Trophoblast cell (in vitro differentiated cells and primary cell): ENCODE data around the gene MRPL41.
"Not testable (repeated sequence)": the region's sequence is repeated elsewhere in the genome, so short reads cannot be mapped to it uniquely, and the experiment has no call there.

Experiments
- DNase-seq, 2 donors: peaks; one replicate each; pipeline ENCODE4 v3.0.0-alpha.2; 2016
- H2AFZ ChIP-seq: 2 replicates; pipeline ENCODE4 v1.6.1; 2013; ENCODE audit warnings: low read length, moderate library complexity, mild to moderate bottlenecking; ENCODE audit not compliant: insufficient read depth, poor library complexity
- H2AK5ac ChIP-seq: 2 replicates; pipeline ENCODE4 v1.6.1; 2013; ENCODE audit warnings: mild to moderate bottlenecking, low read length
- H2BK120ac ChIP-seq: 2 replicates; pipeline ENCODE4 v1.6.1; 2013; ENCODE audit warnings: low read length, mild to moderate bottlenecking, moderate library complexity; ENCODE audit not compliant: insufficient read depth, poor library complexity
- H2BK12ac ChIP-seq: 2 replicates; pipeline ENCODE4 v1.6.1; 2013; ENCODE audit warnings: mild to moderate bottlenecking, low read length, moderate library complexity
- H2BK5ac ChIP-seq: 2 replicates; pipeline ENCODE4 v1.6.1; 2013; ENCODE audit warnings: low read length, low read depth, moderate library complexity, mild to moderate bottlenecking; ENCODE audit not compliant: poor library complexity
- H3K14ac ChIP-seq: 2 replicates; pipeline ENCODE4 v1.6.1; 2013; ENCODE audit warnings: mild to moderate bottlenecking, low read length
- H3K18ac ChIP-seq: 2 replicates; pipeline ENCODE4 v1.6.1; 2013; ENCODE audit warnings: mild to moderate bottlenecking, low read length
- H3K23ac ChIP-seq: 2 replicates; pipeline ENCODE4 v1.6.1; 2013; ENCODE audit warnings: low read length
- H3K27ac ChIP-seq: 2 replicates; pipeline ENCODE4 v1.5.1; 2013; ENCODE audit warnings: low read depth, mild to moderate bottlenecking, inconsistent platforms, low read length, moderate library complexity
- H3K27me3 ChIP-seq: 2 replicates; pipeline ENCODE4 v1.6.1; 2013; ENCODE audit warnings: inconsistent platforms, mild to moderate bottlenecking, low read length, moderate library complexity; ENCODE audit not compliant: insufficient read depth
- H3K36me3 ChIP-seq, 2 experiments: 1 replicate in 1 of 2; 2 replicates in 1 of 2; pipeline ENCODE4 v1.6.1; 2013; ENCODE audit warnings: low read length in 2 of 2, mild to moderate bottlenecking in 2 of 2, moderate library complexity in 1 of 2; ENCODE audit not compliant: insufficient read depth in 2 of 2, control insufficient read depth in 1 of 2
- H3K4ac ChIP-seq: 2 replicates; pipeline ENCODE4 v1.6.1; 2013; ENCODE audit warnings: low read depth, mild to moderate bottlenecking, low read length, moderate library complexity
- H3K4me1 ChIP-seq, 2 experiments: 1 replicate in 1 of 2; 2 replicates in 1 of 2; pipeline ENCODE4 v1.6.1; 2013; ENCODE audit warnings: low read length in 2 of 2, mild to moderate bottlenecking in 2 of 2, moderate library complexity in 1 of 2; ENCODE audit not compliant: insufficient read depth in 2 of 2, control insufficient read depth in 1 of 2
- H3K4me2 ChIP-seq: 2 replicates; pipeline ENCODE4 v1.6.1; 2013; ENCODE audit warnings: inconsistent platforms, mild to moderate bottlenecking, low read length, moderate library complexity
- H3K4me3 ChIP-seq: 2 replicates; pipeline ENCODE4 v1.5.1; 2013; ENCODE audit warnings: mild to moderate bottlenecking, low read depth, low read length, inconsistent platforms
- H3K79me1 ChIP-seq: one replicate; pipeline ENCODE4 v1.6.1; 2013; ENCODE audit warnings: low read length
- H3K79me2 ChIP-seq: 2 replicates; pipeline ENCODE4 v1.6.1; 2013; ENCODE audit warnings: low read length, mild to moderate bottlenecking; ENCODE audit not compliant: control insufficient read depth, insufficient read depth, poor library complexity
- H3K9ac ChIP-seq: 2 replicates; pipeline ENCODE4 v1.6.1; 2013; ENCODE audit warnings: mild to moderate bottlenecking, low read length
- H3K9me3 ChIP-seq: 2 replicates; pipeline ENCODE4 v1.6.1; 2013; ENCODE audit warnings: low read depth, mild to moderate bottlenecking, control low read depth, inconsistent platforms, low read length; ENCODE audit not compliant: insufficient read depth
- H4K12ac ChIP-seq: 2 replicates; pipeline ENCODE4 v1.6.1; 2013; ENCODE audit warnings: low read depth, mild to moderate bottlenecking, low read length, moderate library complexity
- H4K8ac ChIP-seq: 2 replicates; pipeline ENCODE4 v1.6.1; 2013; ENCODE audit warnings: low read depth, mild to moderate bottlenecking, low read length, moderate library complexity
- H4K91ac ChIP-seq: one replicate; pipeline ENCODE4 v1.6.1; 2013; ENCODE audit warnings: low read depth, mild to moderate bottlenecking, low read length, moderate library complexity
- WGBS: extraction: QIAGEN DNeasy Blood & Tissue Kit; methylation state at CpG from one replicate; pipeline ENCODE4 v1.1.7; 2013; ENCODE audit warnings: missing lambda C conversion rate; ENCODE audit not compliant: insufficient read length, insufficient coverage; ENCODE audit errors: extremely low coverage; 5-methylcytosine and 5-hydroxymethylcytosine counted together

The MRPL41 gene

DNA sequence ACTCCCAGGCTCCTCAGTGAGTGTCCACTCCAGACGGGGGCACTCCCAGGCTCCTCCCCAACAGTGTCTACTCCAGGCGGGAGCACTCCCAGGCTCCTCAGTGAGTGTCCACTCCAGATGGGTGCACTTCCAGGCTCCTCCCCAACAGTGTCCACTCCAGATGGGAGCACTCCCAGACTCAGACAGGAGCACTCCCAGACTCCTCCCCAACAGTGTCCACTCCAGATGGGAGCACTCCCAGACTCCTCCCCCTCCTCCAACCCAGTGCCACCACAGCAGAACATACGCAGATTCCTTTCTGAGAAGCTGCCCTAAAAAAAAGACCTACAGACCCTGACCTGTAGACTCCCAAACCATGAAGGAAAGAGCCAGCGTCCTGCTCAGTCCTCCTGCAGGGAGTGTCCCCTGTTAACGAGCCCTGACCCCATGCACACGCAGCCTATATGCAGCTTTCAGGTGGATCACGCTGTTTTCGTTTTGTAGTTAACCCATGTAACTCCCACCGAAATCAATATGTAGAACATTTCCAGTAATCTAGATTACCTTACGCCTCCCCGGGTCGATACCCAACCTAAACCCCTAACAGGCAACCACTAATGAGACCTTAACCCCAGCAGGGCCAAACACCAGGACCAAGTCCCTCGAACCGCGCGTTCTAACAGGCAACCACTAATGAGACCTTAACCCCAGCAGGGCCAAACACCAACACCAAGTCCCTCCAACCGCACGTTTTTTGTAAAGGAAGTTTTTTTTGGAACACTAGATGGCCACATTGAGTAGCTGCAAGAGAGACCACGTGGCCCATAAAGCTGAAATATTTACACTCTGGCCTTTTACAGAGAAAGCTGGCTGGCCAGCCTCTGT, 17.2 kb upstream of the MRPL41 start:
- no peak overlapping the region for H3K4ac ChIP-seq
- no peak overlapping the region for H3K14ac ChIP-seq
- H3K27ac ChIP-seq, result no peak overlapping the region
- H3K9ac ChIP-seq, result no peak overlapping the region
- no peak overlapping the region for H3K4me3 ChIP-seq
- H2BK12ac ChIP-seq, result no peak overlapping the region
- no peak overlapping the region for H2BK120ac ChIP-seq
- no peak overlapping the region for H4K8ac ChIP-seq
- no CpG with 5 or more reads among the region's 19 CpGs for WGBS
- no peak overlapping the region for H4K12ac ChIP-seq
- H3K79me1 ChIP-seq, result no peaks in the 10 kb centered on the region
- H4K91ac ChIP-seq, result no peak overlapping the region
- peaks cover 4% of the 10 kb centered on the region for H3K9me3 ChIP-seq
- no peak overlapping the region for H3K23ac ChIP-seq
- H2AFZ ChIP-seq, result no peak overlapping the region
- H3K4me2 ChIP-seq, result no peak overlapping the region
- no peak overlapping the region for H2BK5ac ChIP-seq
- peak; percentile 14 to 67 for DNase-seq
- no peaks in the 10 kb centered on the region for H3K4me1 ChIP-seq
- no peak overlapping the region for H2AK5ac ChIP-seq
- no peaks in the 10 kb centered on the region for H3K27me3 ChIP-seq
- H3K18ac ChIP-seq, result no peak overlapping the region
- H3K79me2 ChIP-seq, result no peaks in the 10 kb centered on the region
- H3K36me3 ChIP-seq, result no peaks in the 10 kb centered on the region

DNA sequence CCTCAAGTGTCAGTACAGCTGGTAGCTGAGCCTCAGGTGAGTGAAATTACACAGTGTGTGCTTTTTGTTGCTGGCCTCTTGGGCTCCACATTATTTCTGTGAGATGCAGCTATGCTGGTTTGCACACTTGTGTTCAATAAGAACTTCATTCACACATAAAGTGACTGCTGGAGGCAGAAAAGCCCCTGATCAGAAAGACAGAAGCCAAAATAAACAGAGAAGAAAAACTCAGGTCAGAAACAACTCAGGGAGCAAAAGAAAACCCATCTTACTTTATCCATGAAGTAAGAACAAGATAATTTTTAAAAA, 16.6 kb upstream of the MRPL41 start:
- H2BK12ac ChIP-seq, result no peak overlapping the region
- no peak overlapping the region for H2AK5ac ChIP-seq
- H3K9ac ChIP-seq, result no peak overlapping the region
- H3K4me2 ChIP-seq, result no peak overlapping the region
- H3K4ac ChIP-seq, result no peak overlapping the region
- H3K18ac ChIP-seq, result no peak overlapping the region
- H4K91ac ChIP-seq, result no peak overlapping the region
- peaks cover 4% of the 10 kb centered on the region for H3K9me3 ChIP-seq
- no peak overlapping the region for H4K12ac ChIP-seq
- no peak overlapping the region for H2BK120ac ChIP-seq
- H3K79me2 ChIP-seq, result no peaks in the 10 kb centered on the region
- no peak overlapping the region for H3K4me3 ChIP-seq
- H2AFZ ChIP-seq, result no peak overlapping the region
- no peak overlapping the region for H3K27ac ChIP-seq
- H3K4me1 ChIP-seq, result no peaks in the 10 kb centered on the region
- H3K27me3 ChIP-seq, result no peaks in the 10 kb centered on the region
- no peak for DNase-seq
- no peak overlapping the region for H3K14ac ChIP-seq
- no peak overlapping the region for H4K8ac ChIP-seq
- no peaks in the 10 kb centered on the region for H3K36me3 ChIP-seq
- no peak overlapping the region for H3K23ac ChIP-seq
- no peak overlapping the region for H2BK5ac ChIP-seq
- no peaks in the 10 kb centered on the region for H3K79me1 ChIP-seq

DNA sequence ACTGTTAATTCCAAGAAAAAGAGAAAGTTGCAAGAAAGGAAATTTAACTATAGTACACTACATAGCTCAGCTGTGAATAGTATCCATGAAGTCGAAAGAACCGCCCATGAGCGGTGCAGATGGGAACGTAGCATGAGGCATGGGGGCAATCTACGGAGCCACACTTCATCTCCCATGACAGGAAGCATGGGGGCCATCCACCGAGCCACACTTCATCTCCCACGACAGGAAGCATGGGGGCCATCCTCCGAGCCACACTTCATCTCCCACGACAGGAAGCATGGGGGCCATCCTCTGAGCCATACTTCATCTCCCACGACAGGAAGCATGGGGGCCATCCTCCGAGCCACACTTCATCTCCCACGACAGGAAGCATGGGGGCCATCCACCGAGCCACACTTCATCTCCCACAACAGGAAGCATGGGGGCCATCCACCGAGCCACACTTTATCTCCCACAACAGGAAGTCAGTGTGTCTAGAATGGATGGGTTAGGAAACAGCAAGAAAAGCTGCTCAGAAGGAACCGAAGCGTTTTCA, 15.0 kb upstream of the MRPL41 start:
- H2BK120ac ChIP-seq, H3K23ac ChIP-seq, H3K79me1 ChIP-seq, H2AK5ac ChIP-seq, H3K4me1 ChIP-seq, H2AFZ ChIP-seq, H3K14ac ChIP-seq, H3K27ac ChIP-seq, H2BK12ac ChIP-seq, H3K36me3 ChIP-seq, H4K91ac ChIP-seq, H3K9ac ChIP-seq, H3K18ac ChIP-seq, H2BK5ac ChIP-seq, H3K4me3 ChIP-seq, H3K9me3 ChIP-seq, DNase-seq, H3K4me2 ChIP-seq, H4K12ac ChIP-seq, H3K27me3 ChIP-seq, H3K4ac ChIP-seq, H3K79me2 ChIP-seq, H4K8ac ChIP-seq: not testable (repeated sequence)
- WGBS, result no CpG with 5 or more reads among the region's 16 CpGs

DNA sequence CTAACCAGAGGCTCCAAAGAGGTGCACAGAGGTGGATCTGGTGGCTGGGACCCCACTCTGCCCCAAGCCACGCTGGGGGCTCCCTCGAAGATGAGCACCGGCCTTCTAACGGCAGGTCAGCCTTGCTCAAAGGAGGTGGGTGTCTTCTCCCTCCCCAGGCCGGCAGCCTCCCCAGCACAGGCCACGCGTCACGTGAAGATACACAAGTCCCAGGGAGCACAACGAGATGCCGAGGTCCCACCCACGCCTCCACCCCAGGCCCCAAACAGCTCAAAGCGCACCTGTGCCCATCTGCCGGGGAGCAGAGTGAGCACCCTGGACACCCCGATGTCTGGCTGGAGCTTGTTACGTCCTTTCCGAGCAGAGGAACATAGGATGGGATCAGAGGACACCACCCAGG, 13.6 kb upstream of the MRPL41 start:
- Histone ChIP-seq H3K4me3 (no peak overlapping the region), H4K12ac (no peak overlapping the region), H3K9me3 (peaks cover 2% of the 10 kb centered on the region), H2BK5ac (no peak overlapping the region), H3K18ac (no peak overlapping the region), H3K14ac (no peak overlapping the region), H3K9ac (peak overlapping the region; percentile 23), H3K79me2 (no peaks in the 10 kb centered on the region), H2BK120ac (no peak overlapping the region), H2AFZ (no peak overlapping the region), H3K23ac (no peak overlapping the region), H3K27me3 (no peaks in the 10 kb centered on the region), H3K4ac (no peak overlapping the region), H3K36me3 (no peaks in the 10 kb centered on the region), H2AK5ac (no peak overlapping the region), H4K91ac (no peak overlapping the region), H3K79me1 (no peaks in the 10 kb centered on the region), H2BK12ac (no peak overlapping the region), H4K8ac (no peak overlapping the region), H3K4me2 (no peak overlapping the region), H3K4me1 (peaks cover 3 to 4% of the 10 kb centered on the region in 2 experiments), H3K27ac (no peak overlapping the region)
- DNase-seq, result no peak
- WGBS, result no CpG with 5 or more reads among the region's 16 CpGs
